H9 (cell line): Measurements from ENCODE around the gene BCAR3. TPM values are rescaled to one million over a fixed set of nuclear protein-coding genes. Genes with fewer than 3 reads are reported as not detected.

Experiments
- DNase-seq: peaks from one replicate; pipeline ENCODE4 v3.0.0-alpha.2; 2017
- H2AFZ ChIP-seq: one replicate; pipeline ENCODE4 v1.6.1; 2013; ENCODE audit warnings: mild to moderate bottlenecking, low read length, control low read depth, moderate library complexity
- H2AK5ac ChIP-seq: 2 replicates; pipeline ENCODE4 v1.6.1; 2013; ENCODE audit warnings: low read length, control low read depth, mixed read lengths; ENCODE audit not compliant: insufficient read length
- H2BK120ac ChIP-seq: one replicate; pipeline ENCODE4 v1.6.1; 2013; ENCODE audit warnings: low read depth, mild to moderate bottlenecking, low read length, control low read depth, inconsistent platforms; ENCODE audit not compliant: poor library complexity, severe bottlenecking
- H2BK12ac ChIP-seq: 2 replicates; pipeline ENCODE4 v1.6.1; 2013; ENCODE audit warnings: low read length, control low read depth, mixed read lengths, low read depth; ENCODE audit not compliant: insufficient read length
- H2BK15ac ChIP-seq: 2 replicates; pipeline ENCODE4 v1.6.1; 2013; ENCODE audit warnings: low read depth, low read length, control low read depth
- H2BK20ac ChIP-seq: one replicate; pipeline ENCODE4 v1.6.1; 2013; ENCODE audit warnings: low read depth, mild to moderate bottlenecking, low read length, control low read depth, inconsistent platforms; ENCODE audit not compliant: poor library complexity, severe bottlenecking
- H2BK5ac ChIP-seq: 2 replicates; pipeline ENCODE4 v1.6.1; 2013; ENCODE audit warnings: low read length, control low read depth, mixed read lengths; ENCODE audit not compliant: insufficient read length
- H3K14ac ChIP-seq: 2 replicates; pipeline ENCODE4 v1.6.1; 2013; ENCODE audit warnings: low read length, control low read depth; ENCODE audit not compliant: insufficient read depth
- H3K18ac ChIP-seq: 2 replicates; pipeline ENCODE4 v1.6.1; 2013; ENCODE audit warnings: low read depth, mild to moderate bottlenecking, mixed read lengths, low read length, control low read depth; ENCODE audit not compliant: insufficient read length
- H3K23ac ChIP-seq: 2 replicates; pipeline ENCODE4 v1.6.1; 2013; ENCODE audit warnings: low read length, control low read depth, mixed read lengths, low read depth; ENCODE audit not compliant: insufficient read length
- H3K23me2 ChIP-seq: 2 replicates; pipeline ENCODE4 v1.6.1; 2013; ENCODE audit warnings: low read depth, mild to moderate bottlenecking, mixed read lengths, low read length, control low read depth; ENCODE audit not compliant: insufficient read length, poor library complexity, severe bottlenecking
- H3K27ac ChIP-seq: 2 replicates; pipeline ENCODE4 v1.5.1; 2013; ENCODE audit warnings: low read length, control low read depth, mixed read lengths, low read depth; ENCODE audit not compliant: insufficient read length
- H3K27me3 ChIP-seq: 2 replicates; pipeline ENCODE4 v1.6.1; 2013; ENCODE audit warnings: low read length, control low read depth, inconsistent platforms; ENCODE audit not compliant: insufficient read depth
- H3K4ac ChIP-seq: 2 replicates; pipeline ENCODE4 v1.6.1; 2013; ENCODE audit warnings: low read depth, mild to moderate bottlenecking, control low read depth, inconsistent platforms, low read length, moderate library complexity
- H3K4me1 ChIP-seq: 2 replicates; pipeline ENCODE4 v1.6.1; 2013; ENCODE audit warnings: low read length, control low read depth, inconsistent platforms; ENCODE audit not compliant: insufficient read depth
- H3K4me2 ChIP-seq: 2 replicates; pipeline ENCODE4 v1.6.1; 2013; ENCODE audit warnings: low read length, control low read depth, mixed read lengths; ENCODE audit not compliant: insufficient read length, insufficient read depth
- H3K56ac ChIP-seq: 2 replicates; pipeline ENCODE4 v1.6.1; 2013; ENCODE audit warnings: low read depth, mild to moderate bottlenecking, mixed read lengths, low read length, control low read depth; ENCODE audit not compliant: insufficient read length
- H3K79me1 ChIP-seq: 2 replicates; pipeline ENCODE4 v1.6.1; 2013; ENCODE audit warnings: low read depth, mild to moderate bottlenecking, moderate library complexity, low read length, control low read depth, inconsistent platforms; ENCODE audit not compliant: insufficient read depth, poor library complexity, severe bottlenecking
- H3K79me2 ChIP-seq: 2 replicates; pipeline ENCODE4 v1.6.1; 2013; ENCODE audit warnings: low read length, control low read depth, inconsistent platforms; ENCODE audit not compliant: insufficient read depth
- H3K9ac ChIP-seq: 2 replicates; pipeline ENCODE4 v1.6.1; 2013; ENCODE audit warnings: low read length, control low read depth, mixed read lengths; ENCODE audit not compliant: insufficient read length; ENCODE audit errors: extremely low read depth
- H3K9me3 ChIP-seq: one replicate; pipeline ENCODE4 v1.6.1; 2013; ENCODE audit warnings: low read depth, low read length, inconsistent platforms; ENCODE audit not compliant: control insufficient read depth
- H3T11ph ChIP-seq: one replicate; pipeline ENCODE4 v1.6.1; 2013; ENCODE audit warnings: mild to moderate bottlenecking, low read length, control low read depth, inconsistent platforms
- H4K20me1 ChIP-seq: one replicate; pipeline ENCODE4 v1.6.1; 2013; ENCODE audit not compliant: control insufficient read depth, insufficient read length, insufficient read depth
- H4K5ac ChIP-seq: 2 replicates; pipeline ENCODE4 v1.6.1; 2013; ENCODE audit warnings: low read depth, mild to moderate bottlenecking, mixed read lengths, low read length, control low read depth; ENCODE audit not compliant: insufficient read length
- H4K8ac ChIP-seq: replicated peaks from 2 replicates; pipeline ENCODE4 v1.6.1; 2013; ENCODE audit warnings: low read length, control low read depth, mixed read lengths, low read depth; ENCODE audit not compliant: insufficient read length
- H4K91ac ChIP-seq: 2 replicates; pipeline ENCODE4 v1.6.1; 2013; ENCODE audit warnings: low read depth, mild to moderate bottlenecking, moderate library complexity, mixed read lengths, low read length, control low read depth; ENCODE audit not compliant: insufficient read length
- H3K27ac Mint-ChIP-seq, 3 experiments: 2 replicates in 2 of 3; 3 replicates in 1 of 3; pipeline ENCODE4 v1.8.0; 2020 to 2021; ENCODE audit warnings: mixed read lengths in 3 of 3, mild to moderate bottlenecking in 1 of 3, moderate library complexity in 1 of 3
- H3K27me3 Mint-ChIP-seq: 2 replicates; pipeline ENCODE4 v1.8.0; 2021; ENCODE audit warnings: low read depth, mild to moderate bottlenecking, moderate library complexity, mixed read lengths
- H3K36me3 Mint-ChIP-seq, 3 experiments: 2 replicates in 2 of 3; 3 replicates in 1 of 3; pipeline ENCODE4 v1.8.0; 2020 to 2021; ENCODE audit warnings: low read depth in 3 of 3, mixed read lengths in 3 of 3; ENCODE audit not compliant: insufficient read depth in 1 of 3
- H3K4me1 Mint-ChIP-seq, 2 experiments: 2 replicates each; pipeline ENCODE4 v1.8.0; 2020; ENCODE audit warnings: mixed read lengths in 2 of 2
- H3K4me3 Mint-ChIP-seq, 2 experiments: 2 replicates in 1 of 2; 3 replicates in 1 of 2; pipeline ENCODE4 v1.8.0; 2020 to 2021; ENCODE audit warnings: mild to moderate bottlenecking in 2 of 2, mixed read lengths in 2 of 2, moderate library complexity in 1 of 2
- H3K9me3 Mint-ChIP-seq, 2 experiments: 2 replicates in 1 of 2; 3 replicates in 1 of 2; pipeline ENCODE4 v1.8.0; 2020; ENCODE audit warnings: mild to moderate bottlenecking in 2 of 2, mixed read lengths in 2 of 2, moderate library complexity in 1 of 2
- CTCF ChIP-seq: fragments of 200-600 bp; sonication (generic); conservative IDR thresholded peaks from 3 replicates; pipeline ENCODE4 v1.8.0; 2021; ENCODE audit warnings: antibody characterized with exemption, mild to moderate bottlenecking
- WGBS: extraction: QIAGEN DNeasy Blood & Tissue Kit; methylation state at CpG from one replicate; pipeline ENCODE4 v1.1.7; 2013; ENCODE audit warnings: missing lambda C conversion rate, low lambda C conversion rate, mixed read lengths; ENCODE audit not compliant: insufficient read length; ENCODE audit errors: extremely low coverage; 5-methylcytosine and 5-hydroxymethylcytosine counted together
- total RNA-seq: library from RNA; stranded (reverse); gene quantifications from 2 replicates; pipeline ENCODE4 v1.2.1, GENCODE V29; 2021

BCAR3 gene
- total RNA-seq, 1 experiment from 2014 or later, result 4.9 TPM

- Histone ChIP-seq H2AFZ (no peak overlapping the region), H2BK20ac (no peak overlapping the region), H4K5ac (no peak overlapping the region), H2BK15ac (no peak overlapping the region), H3K18ac (no peak overlapping the region), H3K23me2 (no peaks in the 10 kb centered on the region), H3K79me2 (no peaks in the 10 kb centered on the region), H3K27me3 (no peaks in the 10 kb centered on the region), H3T11ph (no peak overlapping the region), H4K8ac (no peak overlapping the region), H3K79me1 (no peaks in the 10 kb centered on the region), H3K9me3 (no peaks in the 10 kb centered on the region), H3K4me1 (no peaks in the 10 kb centered on the region), H2BK120ac (no peak overlapping the region), H3K9ac (no peak overlapping the region), H3K23ac (no peak overlapping the region), H4K91ac (no peak overlapping the region), H4K20me1 (no peaks in the 10 kb centered on the region), H2AK5ac (no peak overlapping the region), H3K14ac (no peak overlapping the region), H3K4me2 (no peak overlapping the region), H2BK12ac (no peak overlapping the region), H2BK5ac (no peak overlapping the region), H3K56ac (no peak overlapping the region), H3K4ac (no peak overlapping the region), H3K27ac (no peak overlapping the region)
- no peak for DNase-seq
- no peaks in the 10 kb centered on the region for H3K27me3 Mint-ChIP-seq
- WGBS, result no CpG with 5 or more reads among the region's 5 CpGs
- H3K4me1 Mint-ChIP-seq, result peaks cover 0 to 6% of the 10 kb centered on the region in 2 experiments; a peak in 1 of 4 replicates
- H3K9me3 Mint-ChIP-seq, result no peaks in the 10 kb centered on the region; a peak in 1 of 5 replicates
- TF ChIP-seq CTCF, result no peak
- no peak overlapping the region for H3K4me3 Mint-ChIP-seq
- no peak overlapping the region for H3K27ac Mint-ChIP-seq
- H3K36me3 Mint-ChIP-seq, result peaks cover 5 to 9% (median 7%) of the 10 kb centered on the region in 3 experiments; a peak in 6 of 7 replicates
Measured at GRCh38 chr1:93656491-93656890, 25.1 kb downstream of the BCAR3 start.
